Measurements from ENCODE around the gene DAP3. TPM values are rescaled to one million over a fixed set of nuclear protein-coding genes. Genes with fewer than 3 reads are reported as not detected.
"Not testable (repeated sequence)": the region's sequence is repeated elsewhere in the genome, so short reads cannot be mapped to it uniquely, and the experiment has no call there.

Gene DAP3
- total RNA-seq, 1 donor from 2014 or later = 126 TPM

GRCh38 chr1:155761736-155762405 is 73.0 kb downstream of the DAP3 start:
- no peak for TF ChIP-seq CTCF (IDR thresholded peaks at IDR 0.05; ENCODE audit: unreplicated experiment)
- Mint-ChIP-seq H3K27ac (no peak overlapping the region), H3K36me3 (ENCODE audit: insufficient read depth) (peaks cover 27% of the 10 kb centered on the region), H3K4me1 (ENCODE audit: low read depth) (no peaks in the 10 kb centered on the region), H3K27me3 (no peaks in the 10 kb centered on the region), H3K9me3 (ENCODE audit: low read depth) (no peaks in the 10 kb centered on the region), H3K4me3 (ENCODE audit: low read depth) (no peak overlapping the region)
- no peak for DNase-seq (ENCODE audit: low spot score, unreplicated experiment)

- H3K9me3 Mint-ChIP-seq (ENCODE audit: low read depth); DNase-seq (ENCODE audit: low spot score, unreplicated experiment); H3K4me1 Mint-ChIP-seq (ENCODE audit: low read depth); H3K27me3 Mint-ChIP-seq; H3K4me3 Mint-ChIP-seq (ENCODE audit: low read depth): not testable (repeated sequence)
- peaks cover 26% of the 10 kb centered on the region for H3K36me3 Mint-ChIP-seq (ENCODE audit: insufficient read depth)
- peak overlapping the region; percentile 17 for H3K27ac Mint-ChIP-seq
Measured at GRCh38 chr1:155763090-155763815, 74.4 kb downstream of the DAP3 start.

- not testable (repeated sequence) for H3K4me1 Mint-ChIP-seq (ENCODE audit: low read depth); H3K9me3 Mint-ChIP-seq (ENCODE audit: low read depth); DNase-seq (ENCODE audit: low spot score, unreplicated experiment); H3K27me3 Mint-ChIP-seq; H3K27ac Mint-ChIP-seq; H3K4me3 Mint-ChIP-seq (ENCODE audit: low read depth)
- H3K36me3 Mint-ChIP-seq (ENCODE audit: insufficient read depth) = peaks cover 29% of the 10 kb centered on the region
Measured at GRCh38 chr1:155763989-155764388, 75.1 kb downstream of the DAP3 start.

GRCh38 chr1:155767399-155767989 is 78.6 kb downstream of the DAP3 start:
- H3K27me3 Mint-ChIP-seq; DNase-seq (ENCODE audit: low spot score, unreplicated experiment); H3K27ac Mint-ChIP-seq; H3K4me3 Mint-ChIP-seq (ENCODE audit: low read depth); H3K9me3 Mint-ChIP-seq (ENCODE audit: low read depth); H3K4me1 Mint-ChIP-seq (ENCODE audit: low read depth): not testable (repeated sequence)
- H3K36me3 Mint-ChIP-seq (ENCODE audit: insufficient read depth) = peaks cover 27% of the 10 kb centered on the region

- Mint-ChIP-seq H3K4me1 (ENCODE audit: low read depth) (no peaks in the 10 kb centered on the region), H3K36me3 (ENCODE audit: insufficient read depth) (peaks cover 29% of the 10 kb centered on the region), H3K4me3 (ENCODE audit: low read depth) (no peak overlapping the region), H3K27me3 (no peaks in the 10 kb centered on the region), H3K9me3 (ENCODE audit: low read depth) (no peaks in the 10 kb centered on the region), H3K27ac (no peak overlapping the region)
- no peak for TF ChIP-seq CTCF (IDR thresholded peaks at IDR 0.05; ENCODE audit: unreplicated experiment)
- DNase-seq (ENCODE audit: low spot score, unreplicated experiment) = no peak
Measured at GRCh38 chr1:155769257-155769656, 80.4 kb downstream of the DAP3 start.

GRCh38 chr1:155773221-155773620 is 84.3 kb downstream of the DAP3 start:
- Mint-ChIP-seq H3K4me3 (ENCODE audit: low read depth) (no peak overlapping the region), H3K9me3 (ENCODE audit: low read depth) (no peaks in the 10 kb centered on the region), H3K36me3 (ENCODE audit: insufficient read depth) (peaks cover 31% of the 10 kb centered on the region), H3K27ac (no peak overlapping the region), H3K4me1 (ENCODE audit: low read depth) (no peaks in the 10 kb centered on the region), H3K27me3 (no peaks in the 10 kb centered on the region)
- no peak for DNase-seq (ENCODE audit: low spot score, unreplicated experiment)
- TF ChIP-seq CTCF (IDR thresholded peaks at IDR 0.05; ENCODE audit: unreplicated experiment) = no peak
